Large intestine (tissue), 3 donors: ENCODE measurements around the gene TXNL1. TPM values are rescaled to one million over a fixed set of nuclear protein-coding genes. Genes with fewer than 3 reads are reported as not detected.

Experiments used
- DNase-seq, 2 donors: peaks; one replicate each; pipeline versions ENCODE4 v3.0.0 to v3.0.0-alpha.2; 2013
- H3K27ac ChIP-seq: one replicate; pipeline ENCODE4 v1.5.1; 2013; ENCODE audit warnings: low read length
- H3K27me3 ChIP-seq: 2 replicates; pipeline ENCODE4 v1.6.1; 2013; ENCODE audit warnings: low read length; ENCODE audit not compliant: control insufficient read depth, insufficient read depth
- H3K36me3 ChIP-seq: 2 replicates; pipeline ENCODE4 v1.6.1; 2013; ENCODE audit warnings: low read length; ENCODE audit not compliant: control insufficient read depth, insufficient read depth
- H3K4me1 ChIP-seq: one replicate; pipeline ENCODE4 v1.6.1; 2013; ENCODE audit warnings: low read length; ENCODE audit not compliant: control insufficient read depth, insufficient read depth
- H3K4me3 ChIP-seq: one replicate; pipeline ENCODE4 v1.5.1; 2013; ENCODE audit warnings: low read length
- H3K9me3 ChIP-seq: one replicate; pipeline ENCODE4 v1.6.1; 2013; ENCODE audit warnings: mild to moderate bottlenecking, low read depth, low read length, moderate library complexity; ENCODE audit not compliant: control insufficient read depth
- WGBS: methylation state at CpG from one replicate; pipeline ENCODE4 v1.1.5; 2013; ENCODE audit warnings: low lambda C conversion rate; ENCODE audit not compliant: insufficient coverage; 5-methylcytosine and 5-hydroxymethylcytosine counted together
- polyA plus RNA-seq: library from polyadenylated mRNA; unstranded; fragments of 120-200 nt; gene quantifications from one replicate; pipeline ENCODE4 v1.2.1, GENCODE V29; 2013

TXNL1 gene
- polyA plus RNA-seq, 1 donor: 67.2 TPM

DNA sequence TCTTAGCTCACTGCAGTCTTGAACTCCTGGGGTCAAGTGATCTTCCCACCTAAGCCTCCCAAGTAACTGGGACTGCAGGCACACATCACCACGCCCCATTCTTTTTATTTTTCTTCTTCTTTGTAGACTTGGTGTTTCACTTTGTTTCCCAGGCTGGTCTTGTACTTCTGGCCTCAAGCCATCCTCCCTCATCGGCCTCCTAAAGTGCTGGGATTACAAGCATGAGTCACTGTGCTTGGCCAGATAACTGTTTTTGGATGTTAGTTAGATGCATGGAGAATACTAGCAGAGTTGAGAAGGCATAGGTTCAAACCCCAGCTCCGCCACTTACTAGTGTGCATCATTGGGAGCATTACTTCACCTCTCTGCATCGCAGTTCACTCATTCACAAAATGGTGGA lies 88.3 kb downstream of the TXNL1 start:
- no peak overlapping the region for H3K4me3 ChIP-seq
- H3K27me3 ChIP-seq: no peaks in the 10 kb centered on the region
- no peaks in the 10 kb centered on the region for H3K9me3 ChIP-seq
- WGBS: no CpG with 5 or more reads among the region's 4 CpGs
- H3K27ac ChIP-seq: no peak overlapping the region
- H3K36me3 ChIP-seq: no peaks in the 10 kb centered on the region
- DNase-seq: no peak
- no peaks in the 10 kb centered on the region for H3K4me1 ChIP-seq

Other genes with a start within 250 kb of the TXNL1 start
- 9.0 TPM for gene WDR7, start 12.8 kb upstream of the TXNL1 start, polyA plus RNA-seq